GM12892 (cell line): Measurements from ENCODE around the gene MMP24.

Experiments used
- POLR2A ChIP-seq: IDR thresholded peaks from 2 replicates; pipeline ENCODE4 v1.6.1; 2011; ENCODE audit warnings: low read depth, low read length, control low read depth
- POLR2AphosphoS5 ChIP-seq: IDR thresholded peaks from 2 replicates; pipeline ENCODE4 v1.6.1; 2011; ENCODE audit warnings: low read depth, low read length, control low read depth
- TAF1 ChIP-seq: IDR thresholded peaks from 2 replicates; pipeline ENCODE4 v1.6.1; 2011; ENCODE audit warnings: low read depth, mild to moderate bottlenecking, control low read depth, low read length, borderline replicate concordance

GRCh38 chr20:35294293-35294685 is 67.8 kb downstream of the MMP24 start:
- TF ChIP-seq POLR2AphosphoS5 (no peak), POLR2A (no peak), TAF1 (no peak)
